Measurements from ENCODE around the gene ISG15.

The ISG15 gene

DNA sequence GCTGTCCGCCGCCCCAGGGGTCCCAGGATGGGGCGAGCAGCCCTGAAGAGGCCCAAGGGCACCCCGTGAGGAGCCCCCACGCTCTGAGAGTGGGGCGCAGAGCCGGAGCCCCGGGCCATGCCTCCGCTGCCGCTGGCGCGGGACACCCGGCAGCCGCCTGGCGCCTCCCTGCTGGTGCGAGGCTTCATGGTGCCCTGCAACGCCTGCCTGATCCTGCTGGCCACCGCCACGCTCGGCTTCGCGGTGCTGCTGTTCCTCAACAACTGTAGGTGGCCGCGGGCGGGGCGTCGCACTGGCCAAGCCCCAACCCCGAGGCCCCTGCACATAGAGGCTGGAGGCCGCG is 21.1 kb downstream of the ISG15 start:
- no peak for DNase-seq (ENCODE audit: low read depth)
- TF ChIP-seq, protein P1, sequence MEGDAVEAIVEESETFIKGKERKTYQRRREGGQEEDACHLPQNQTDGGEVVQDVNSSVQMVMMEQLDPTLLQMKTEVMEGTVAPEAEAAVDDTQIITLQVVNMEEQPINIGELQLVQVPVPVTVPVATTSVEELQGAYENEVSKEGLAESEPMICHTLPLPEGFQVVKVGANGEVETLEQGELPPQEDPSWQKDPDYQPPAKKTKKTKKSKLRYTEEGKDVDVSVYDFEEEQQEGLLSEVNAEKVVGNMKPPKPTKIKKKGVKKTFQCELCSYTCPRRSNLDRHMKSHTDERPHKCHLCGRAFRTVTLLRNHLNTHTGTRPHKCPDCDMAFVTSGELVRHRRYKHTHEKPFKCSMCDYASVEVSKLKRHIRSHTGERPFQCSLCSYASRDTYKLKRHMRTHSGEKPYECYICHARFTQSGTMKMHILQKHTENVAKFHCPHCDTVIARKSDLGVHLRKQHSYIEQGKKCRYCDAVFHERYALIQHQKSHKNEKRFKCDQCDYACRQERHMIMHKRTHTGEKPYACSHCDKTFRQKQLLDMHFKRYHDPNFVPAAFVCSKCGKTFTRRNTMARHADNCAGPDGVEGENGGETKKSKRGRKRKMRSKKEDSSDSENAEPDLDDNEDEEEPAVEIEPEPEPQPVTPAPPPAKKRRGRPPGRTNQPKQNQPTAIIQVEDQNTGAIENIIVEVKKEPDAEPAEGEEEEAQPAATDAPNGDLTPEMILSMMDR (conservative IDR thresholded peaks at IDR 0.05; ENCODE audit: low read length), result no peak
- no peak overlapping the region for H3K4me3 ChIP-seq (ENCODE audit: low read length)

DNA sequence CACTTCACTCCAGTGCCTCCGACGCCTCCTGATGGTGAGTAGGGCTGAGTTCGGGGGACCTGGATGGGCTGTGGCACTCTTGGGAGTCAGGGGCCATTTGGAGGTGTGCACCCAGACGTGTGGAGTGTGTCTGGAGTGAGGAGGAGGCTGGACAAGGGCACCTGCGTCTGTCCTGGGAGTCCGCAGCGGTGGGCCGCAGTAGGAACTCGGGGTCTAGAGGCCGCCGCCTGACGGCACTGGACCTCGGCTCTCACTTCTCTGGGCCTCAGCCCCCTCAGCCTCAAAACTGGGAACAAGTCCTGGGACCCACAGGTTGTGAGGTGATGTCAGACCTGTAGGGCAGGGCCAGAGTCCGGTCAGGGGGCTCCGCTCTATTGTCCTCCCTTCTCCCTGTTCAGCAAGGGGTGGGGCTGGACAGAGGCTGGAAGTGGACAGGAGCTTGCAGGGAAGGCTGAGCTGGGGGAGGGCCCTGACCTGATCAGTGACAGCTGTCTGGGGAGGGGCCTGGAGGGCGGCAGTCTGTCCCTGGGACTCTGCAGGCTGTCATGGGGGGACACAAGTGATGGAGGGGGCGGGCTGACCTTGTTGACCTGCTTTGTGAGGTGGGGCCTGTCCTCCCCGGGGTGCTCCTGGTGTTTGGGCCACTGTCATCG is 22.1 kb downstream of the ISG15 start:
- no peak for DNase-seq (ENCODE audit: low read depth)
- no peak overlapping the region for H3K4me3 ChIP-seq (ENCODE audit: low read length)
- TF ChIP-seq, protein P1 (conservative IDR thresholded peaks at IDR 0.05; ENCODE audit: low read length), result no peak

DNA sequence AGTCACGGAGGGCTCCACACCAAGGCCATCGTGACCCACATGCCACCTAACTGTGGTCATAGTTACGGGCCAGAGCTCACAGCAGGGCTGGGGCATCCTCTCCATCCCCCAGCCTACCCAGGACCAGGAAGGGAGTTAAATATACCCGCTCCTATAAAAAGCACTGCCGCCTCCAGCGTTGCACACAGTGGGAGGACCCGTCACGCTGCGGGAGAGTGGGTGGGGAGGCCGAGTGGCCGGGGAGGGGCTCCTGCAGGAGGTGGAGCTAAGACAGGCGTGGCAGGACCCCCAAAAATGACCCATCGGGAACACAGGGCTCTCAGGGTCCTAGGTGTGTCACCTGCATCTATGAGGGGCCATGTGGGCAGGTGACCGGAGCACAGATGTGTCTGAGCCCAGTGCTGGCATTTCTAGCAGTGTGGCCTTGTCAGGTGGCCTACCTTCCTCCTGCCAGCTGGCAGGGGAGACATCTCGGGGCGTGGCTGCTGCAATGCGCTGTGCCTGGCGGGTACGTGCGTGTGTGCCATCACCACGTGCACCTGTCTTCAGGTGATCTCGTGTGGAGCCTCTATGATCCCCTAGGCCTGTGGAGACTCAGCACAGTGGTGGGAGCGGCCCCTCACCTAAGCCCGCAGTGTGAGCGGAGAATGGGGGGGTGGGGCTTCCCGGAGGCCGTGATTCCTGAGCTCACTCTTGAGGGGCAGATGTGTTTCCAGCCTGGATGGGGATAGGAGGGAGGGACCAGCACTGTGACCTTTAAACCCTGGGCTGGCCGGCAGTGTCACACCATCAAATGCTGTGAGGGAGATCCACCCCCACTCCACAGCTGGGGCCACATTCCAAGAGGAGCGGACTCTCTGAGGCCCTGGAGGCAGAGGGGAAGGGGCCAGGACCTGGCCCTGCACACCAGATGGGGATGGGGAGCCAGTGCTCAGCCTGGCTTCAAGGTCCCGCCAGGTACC is 24.4 kb downstream of the ISG15 start:
- TF ChIP-seq, protein P1 (conservative IDR thresholded peaks at IDR 0.05; ENCODE audit: low read length), result no peak
- H3K4me3 ChIP-seq (ENCODE audit: low read length), result no peak overlapping the region
- no peak for DNase-seq (ENCODE audit: low read depth)

GRCh38 chr1:1038694-1039093 is 25.4 kb downstream of the ISG15 start:
- no peak for DNase-seq (ENCODE audit: low read depth)
- no peak overlapping the region for H3K4me3 ChIP-seq (ENCODE audit: low read length)
- TF ChIP-seq, protein P1 (conservative IDR thresholded peaks at IDR 0.05; ENCODE audit: low read length), result no peak

DNA sequence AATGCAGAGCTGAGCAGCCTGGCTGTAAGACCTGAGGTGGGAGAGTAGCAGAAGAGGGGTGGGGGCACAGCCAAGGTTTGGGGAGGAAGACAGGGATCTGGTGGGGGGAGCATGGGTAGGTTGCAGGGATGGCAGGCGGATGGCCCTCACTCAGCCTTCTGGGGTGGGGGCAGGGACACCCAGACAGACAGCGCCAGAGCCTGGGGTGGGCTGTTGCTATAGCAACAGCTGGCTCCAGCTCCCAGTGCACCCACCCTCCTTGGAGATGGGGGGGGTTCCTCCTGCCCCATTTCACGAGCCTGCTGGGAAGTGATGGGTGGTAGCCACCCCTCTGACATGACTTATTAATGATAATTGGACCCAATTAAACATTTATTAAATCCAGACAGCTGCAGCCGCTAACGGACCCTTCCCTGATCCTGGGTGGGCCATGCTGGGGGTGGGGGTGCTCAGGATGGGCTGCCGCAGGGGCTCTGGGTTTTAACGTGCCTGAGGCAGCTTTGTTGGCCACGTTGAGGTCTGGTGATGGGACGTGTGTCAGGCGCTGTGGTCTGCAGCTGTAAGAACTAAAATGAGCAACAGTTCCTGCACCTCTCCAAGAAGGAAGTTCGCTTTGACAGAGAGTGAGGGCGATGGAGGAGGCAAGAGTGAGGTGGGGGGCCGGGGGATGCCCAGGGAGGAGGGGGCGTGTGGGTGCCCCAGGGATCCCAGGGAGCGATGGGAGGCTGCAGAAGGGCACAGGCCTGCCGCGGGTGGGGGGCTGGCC is 26.0 kb downstream of the ISG15 start:
- TF ChIP-seq, protein P1 (conservative IDR thresholded peaks at IDR 0.05; ENCODE audit: low read length), result no peak
- DNase-seq (ENCODE audit: low read depth), result no peak
- no peak overlapping the region for H3K4me3 ChIP-seq (ENCODE audit: low read length)

GRCh38 chr1:1040004-1040991 is 27.0 kb downstream of the ISG15 start:
- peak overlapping the region; percentile 46 for H3K4me3 ChIP-seq (ENCODE audit: low read length)
- TF ChIP-seq, protein P1 (conservative IDR thresholded peaks at IDR 0.05; ENCODE audit: low read length), result no peak; the same call in 1 of the 2 replicates

More at GRCh38 chr1:1040004-1040991, 27.0 kb downstream of the ISG15 start:
- peak; percentile 80 for DNase-seq (ENCODE audit: low read depth)
